ENCODE data around the gene MCUB. TPM values are rescaled to one million over a fixed set of nuclear protein-coding genes. Genes with fewer than 3 reads are reported as not detected.

Gene MCUB
- total RNA-seq, 2 donors from 2014 or later: 15.5 to 18.5 TPM

DNA sequence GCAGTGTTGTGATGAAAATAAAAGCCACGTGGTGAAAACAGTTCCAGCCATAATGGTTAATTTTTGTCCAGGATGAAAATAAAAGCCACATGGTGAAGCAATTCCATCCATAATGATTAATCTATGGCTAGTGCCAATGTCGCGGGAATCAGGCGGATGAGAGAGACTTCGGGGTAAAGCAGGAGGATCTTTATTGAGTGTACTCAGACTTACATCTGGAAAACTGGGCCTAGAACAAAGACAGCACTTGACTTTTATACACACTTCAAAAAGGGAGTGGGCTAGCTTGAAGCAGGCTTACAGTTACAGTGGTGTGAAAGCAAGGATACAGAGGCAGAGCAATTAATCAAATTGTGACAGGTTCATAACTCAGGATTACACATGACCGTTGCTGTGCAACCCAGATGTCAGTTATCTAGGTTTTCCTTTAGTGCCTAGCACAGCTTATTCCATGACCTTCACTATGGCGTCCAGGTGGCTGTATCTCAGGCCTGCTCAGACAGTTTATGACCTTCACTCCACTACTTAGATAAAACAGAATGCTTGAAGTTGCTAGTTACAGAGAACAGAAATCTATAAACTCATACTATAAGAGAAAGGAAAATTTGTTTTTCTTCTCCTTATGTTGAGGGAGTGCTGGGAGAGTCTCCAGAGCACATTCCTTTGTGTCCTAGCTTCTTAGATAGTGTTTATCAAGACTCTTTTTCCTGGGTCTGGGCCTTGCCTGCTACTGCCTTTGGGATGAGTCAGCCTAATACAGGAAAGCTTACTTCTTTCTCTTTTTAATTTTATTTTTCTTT is 175.7 kb downstream of the MCUB start:
- Histone ChIP-seq H3K36me3 (no peaks in the 10 kb centered on the region), H3K9me3 (no peaks in the 10 kb centered on the region), H3K4me3 (no peak overlapping the region), H3K4me1 (replicated peaks) (peaks cover 6% of the 10 kb centered on the region), H3K27me3 (replicated peaks; ENCODE audit: insufficient read depth) (no peaks in the 10 kb centered on the region), H3K27ac (no peak overlapping the region)
- intact Hi-C loops (cut with DNase I): no loop called here
- 66% methylated on average over 7 of the region's 7 CpGs for WGBS
- DNase-seq (ENCODE audit: low spot score): no peak
- TF ChIP-seq POLR2AphosphoS5 (IDR thresholded peaks at IDR 0.05) (no peak), POLR2A (IDR thresholded peaks at IDR 0.05) (no peak)
- TF ChIP-seq, protein P1, sequence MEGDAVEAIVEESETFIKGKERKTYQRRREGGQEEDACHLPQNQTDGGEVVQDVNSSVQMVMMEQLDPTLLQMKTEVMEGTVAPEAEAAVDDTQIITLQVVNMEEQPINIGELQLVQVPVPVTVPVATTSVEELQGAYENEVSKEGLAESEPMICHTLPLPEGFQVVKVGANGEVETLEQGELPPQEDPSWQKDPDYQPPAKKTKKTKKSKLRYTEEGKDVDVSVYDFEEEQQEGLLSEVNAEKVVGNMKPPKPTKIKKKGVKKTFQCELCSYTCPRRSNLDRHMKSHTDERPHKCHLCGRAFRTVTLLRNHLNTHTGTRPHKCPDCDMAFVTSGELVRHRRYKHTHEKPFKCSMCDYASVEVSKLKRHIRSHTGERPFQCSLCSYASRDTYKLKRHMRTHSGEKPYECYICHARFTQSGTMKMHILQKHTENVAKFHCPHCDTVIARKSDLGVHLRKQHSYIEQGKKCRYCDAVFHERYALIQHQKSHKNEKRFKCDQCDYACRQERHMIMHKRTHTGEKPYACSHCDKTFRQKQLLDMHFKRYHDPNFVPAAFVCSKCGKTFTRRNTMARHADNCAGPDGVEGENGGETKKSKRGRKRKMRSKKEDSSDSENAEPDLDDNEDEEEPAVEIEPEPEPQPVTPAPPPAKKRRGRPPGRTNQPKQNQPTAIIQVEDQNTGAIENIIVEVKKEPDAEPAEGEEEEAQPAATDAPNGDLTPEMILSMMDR (IDR thresholded peaks at IDR 0.05): no peak

Small RNA genes lying within 50 kb of the gene (small RNA-seq; reads per million reads assigned to genes)
- 0 reads per million in 2 donors for gene HIGD1AP14

Other genes starting within 250 kb of the MCUB start
- 10 to 100 TPM; 27.6 to 44.1 TPM for gene SEC24B, start 126.4 kb upstream of the MCUB start, total RNA-seq
- gene CASP6, start 143.2 kb downstream of the MCUB start, total RNA-seq: 10 to 100 TPM; 17.6 to 37.0 TPM
- gene PLA2G12A, start 169.8 kb downstream of the MCUB start, total RNA-seq: 100 to 1,000 TPM in 1 of 2 donors, 10 to 100 TPM in 1; 20.2 to 122 TPM
- 10 to 100 TPM in 1 of 2 donors, 1 to 10 TPM in 1; 4.9 to 28.0 TPM for gene CFI, start 241.8 kb downstream of the MCUB start, total RNA-seq

Data from prostate gland (tissue), 2 donors.